HFFc6 (cell line): ENCODE measurements around the gene AFP. TPM values are rescaled to one million over a fixed set of nuclear protein-coding genes. Genes with fewer than 3 reads are reported as not detected.

Experiments
- DNase-seq: peaks from one replicate; pipeline ENCODE4 v3.0.0-alpha.2; 2018
- H3K27ac Mint-ChIP-seq: 2 replicates; pipeline ENCODE4 v1.8.0; 2020; ENCODE audit warnings: mild to moderate bottlenecking, mixed read lengths
- H3K27me3 Mint-ChIP-seq: 2 replicates; pipeline ENCODE4 v1.8.0; 2021; ENCODE audit warnings: mild to moderate bottlenecking, moderate library complexity, mixed read lengths; ENCODE audit not compliant: insufficient read depth
- H3K36me3 Mint-ChIP-seq: 2 replicates; pipeline ENCODE4 v1.8.0; 2021; ENCODE audit warnings: low read depth, mixed read lengths
- H3K4me1 Mint-ChIP-seq: 2 replicates; pipeline ENCODE4 v1.8.0; 2020; ENCODE audit warnings: low read depth, mixed read lengths
- H3K4me3 Mint-ChIP-seq: 2 replicates; pipeline ENCODE4 v1.8.0; 2020; ENCODE audit warnings: mild to moderate bottlenecking, moderate library complexity, mixed read lengths
- H3K9me3 Mint-ChIP-seq: 2 replicates; pipeline ENCODE4 v1.8.0; 2020; ENCODE audit warnings: mild to moderate bottlenecking, mixed read lengths
- total RNA-seq, 6 experiments: library from RNA; stranded (reverse); fragmentation: NEBNext Ultra II Directional; extraction: Animal tissue kit (Norgen Biotek cat#: 25700); gene quantifications; 2 replicates in 1 of 6; 3 replicates in 5 of 6; pipeline ENCODE4 v1.2.3, GENCODE V29; 2021
- TF ChIP-seq, protein P1 (sequence below): fragments of 200-600 bp; sonication (generic); IDR thresholded peaks from 2 replicates; pipeline ENCODE4 v1.5.0; 2021; ENCODE audit warnings: antibody characterized with exemption, mild to moderate bottlenecking

AFP gene
- total RNA-seq, 6 experiments from 2014 or later, result 1.6 to 2.9 (median 2.5) TPM

DNA sequence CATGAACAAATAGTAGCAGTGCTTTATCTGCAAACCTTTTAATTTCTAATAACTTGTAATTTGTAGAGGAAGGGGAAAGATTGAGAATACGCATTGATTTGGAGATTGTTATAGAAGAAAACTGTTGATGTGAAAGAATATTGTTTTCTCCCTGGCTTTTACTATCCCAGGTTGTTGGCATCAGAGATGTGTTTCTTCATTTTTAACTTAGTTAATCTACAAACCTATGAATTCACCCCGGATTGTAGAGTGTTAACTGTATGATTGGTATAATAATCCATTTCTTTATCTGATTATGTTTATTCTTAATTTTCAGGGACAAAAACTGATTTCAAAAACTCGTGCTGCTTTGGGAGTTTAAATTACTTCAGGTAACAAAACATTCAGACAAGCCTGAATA is 18.9 kb downstream of the AFP start:
- H3K9me3 Mint-ChIP-seq, result no peaks in the 10 kb centered on the region
- TF ChIP-seq, protein P1, sequence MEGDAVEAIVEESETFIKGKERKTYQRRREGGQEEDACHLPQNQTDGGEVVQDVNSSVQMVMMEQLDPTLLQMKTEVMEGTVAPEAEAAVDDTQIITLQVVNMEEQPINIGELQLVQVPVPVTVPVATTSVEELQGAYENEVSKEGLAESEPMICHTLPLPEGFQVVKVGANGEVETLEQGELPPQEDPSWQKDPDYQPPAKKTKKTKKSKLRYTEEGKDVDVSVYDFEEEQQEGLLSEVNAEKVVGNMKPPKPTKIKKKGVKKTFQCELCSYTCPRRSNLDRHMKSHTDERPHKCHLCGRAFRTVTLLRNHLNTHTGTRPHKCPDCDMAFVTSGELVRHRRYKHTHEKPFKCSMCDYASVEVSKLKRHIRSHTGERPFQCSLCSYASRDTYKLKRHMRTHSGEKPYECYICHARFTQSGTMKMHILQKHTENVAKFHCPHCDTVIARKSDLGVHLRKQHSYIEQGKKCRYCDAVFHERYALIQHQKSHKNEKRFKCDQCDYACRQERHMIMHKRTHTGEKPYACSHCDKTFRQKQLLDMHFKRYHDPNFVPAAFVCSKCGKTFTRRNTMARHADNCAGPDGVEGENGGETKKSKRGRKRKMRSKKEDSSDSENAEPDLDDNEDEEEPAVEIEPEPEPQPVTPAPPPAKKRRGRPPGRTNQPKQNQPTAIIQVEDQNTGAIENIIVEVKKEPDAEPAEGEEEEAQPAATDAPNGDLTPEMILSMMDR, result no peak
- no peak overlapping the region for H3K4me3 Mint-ChIP-seq
- H3K27me3 Mint-ChIP-seq, result no peaks in the 10 kb centered on the region
- no peak for DNase-seq
- H3K27ac Mint-ChIP-seq, result no peak overlapping the region
- H3K36me3 Mint-ChIP-seq, result no peaks in the 10 kb centered on the region
- H3K4me1 Mint-ChIP-seq, result peaks cover 36% of the 10 kb centered on the region

DNA sequence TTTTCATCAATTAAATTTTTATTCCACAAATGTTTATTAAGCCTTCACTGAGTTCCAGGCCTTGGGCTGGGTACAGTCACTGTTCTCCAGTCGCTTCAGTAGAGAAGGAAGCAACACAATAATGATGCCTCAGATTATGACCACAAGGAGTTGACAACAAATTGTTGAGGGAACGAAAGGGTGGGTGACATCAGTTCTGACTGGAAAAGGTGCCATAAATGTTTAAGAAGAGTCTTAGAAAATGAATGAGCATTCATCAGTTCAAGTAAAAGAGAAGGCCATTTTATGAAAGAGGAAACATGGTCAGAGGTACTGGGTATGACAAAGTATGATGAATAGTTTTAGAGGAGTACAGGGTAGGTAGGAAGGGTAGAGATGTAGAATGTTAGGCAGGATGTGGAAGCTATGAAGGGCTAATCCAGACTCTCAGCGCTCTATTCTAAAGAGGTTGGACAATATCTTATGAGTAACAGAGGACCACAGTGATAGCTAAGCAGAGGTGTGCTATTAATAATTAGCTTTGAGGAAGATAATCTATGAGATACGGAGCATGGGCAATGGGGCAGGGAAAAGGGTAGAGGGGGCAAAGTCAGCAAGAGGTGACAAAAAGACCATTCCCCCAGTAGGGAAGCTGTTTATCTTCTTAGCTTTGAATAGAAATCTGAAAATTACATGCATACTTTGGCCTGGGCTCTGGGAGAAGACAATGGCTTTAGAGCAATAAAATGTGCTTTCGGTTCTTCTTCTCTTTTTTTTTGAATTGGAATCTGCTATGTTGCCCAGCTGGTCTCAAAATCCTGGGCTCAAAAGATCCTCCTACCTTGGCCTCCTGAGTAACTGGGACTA is 20.4 kb downstream of the AFP start:
- H3K27me3 Mint-ChIP-seq, result no peaks in the 10 kb centered on the region; the same call in 1 of the 2 replicates
- no peak for DNase-seq
- TF ChIP-seq, protein P1, result no peak
- H3K36me3 Mint-ChIP-seq, result no peaks in the 10 kb centered on the region
- no peak overlapping the region for H3K27ac Mint-ChIP-seq
- peaks cover 21% of the 10 kb centered on the region for H3K4me1 Mint-ChIP-seq
- no peaks in the 10 kb centered on the region for H3K9me3 Mint-ChIP-seq
- no peak overlapping the region for H3K4me3 Mint-ChIP-seq

DNA sequence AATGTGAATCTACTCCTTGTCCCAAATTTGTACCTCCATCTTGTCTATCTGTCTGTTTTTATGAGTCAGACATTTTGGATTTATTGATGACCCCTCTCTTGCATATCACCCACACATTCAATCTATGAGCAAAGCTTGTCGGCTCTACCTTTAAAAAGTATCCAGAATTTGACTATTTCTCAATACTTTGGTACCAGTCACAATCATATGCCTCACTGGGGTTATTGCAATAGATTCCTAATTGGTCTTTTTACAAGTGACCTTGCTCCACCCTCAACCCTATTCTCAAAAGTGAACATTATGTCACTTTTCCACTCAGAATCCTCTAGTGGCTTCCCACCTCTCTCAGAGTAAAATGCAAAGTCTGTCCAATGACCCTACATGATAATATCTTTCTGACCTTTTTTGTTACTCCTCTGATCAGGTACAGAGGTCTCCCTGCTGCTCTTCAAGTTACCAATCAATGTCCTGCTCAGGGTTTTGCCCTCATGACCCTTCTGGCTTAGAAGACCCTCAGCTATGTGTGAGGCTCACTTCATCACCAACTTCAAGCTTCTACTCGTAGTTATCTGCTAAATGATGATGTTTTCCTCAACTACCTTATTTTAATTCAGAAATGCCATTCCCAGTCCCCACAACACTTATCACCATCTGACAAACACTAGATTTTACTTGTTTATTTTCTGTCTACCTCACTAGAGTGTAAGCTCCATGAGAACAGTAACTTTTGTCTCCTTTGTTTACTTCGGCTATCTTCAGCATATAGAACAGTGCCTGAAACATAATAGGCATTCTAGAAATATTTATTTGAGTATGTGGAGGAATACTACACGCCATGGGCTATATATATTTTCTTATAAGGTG is 22.4 kb downstream of the AFP start:
- DNase-seq, result no peak
- Mint-ChIP-seq H3K4me3 (no peak overlapping the region), H3K27me3 (no peaks in the 10 kb centered on the region; the same call in 1 of the 2 replicates), H3K36me3 (no peaks in the 10 kb centered on the region), H3K27ac (no peak overlapping the region), H3K9me3 (no peaks in the 10 kb centered on the region), H3K4me1 (peaks cover under 1% of the 10 kb centered on the region)
- TF ChIP-seq, protein P1, result no peak

DNA sequence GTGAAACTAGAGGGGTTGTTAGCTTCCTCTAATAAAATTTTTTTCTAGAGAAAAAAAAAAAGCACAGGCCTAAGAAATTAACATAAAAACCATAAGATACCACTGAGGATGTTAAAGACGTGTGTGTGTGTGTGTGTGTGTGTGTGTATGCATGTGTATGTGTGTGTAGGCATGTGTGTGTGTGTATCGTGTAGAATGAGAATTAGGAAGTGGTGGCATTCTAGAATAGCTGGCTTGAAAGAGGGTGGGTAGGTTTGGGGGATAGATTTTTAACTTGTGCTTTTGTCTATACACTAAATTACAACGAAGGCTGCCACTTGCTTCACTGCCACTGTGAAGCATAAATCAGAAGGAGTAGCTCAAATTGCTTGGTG is 23.0 kb downstream of the AFP start:
- no peaks in the 10 kb centered on the region for H3K9me3 Mint-ChIP-seq
- no peak overlapping the region for H3K4me3 Mint-ChIP-seq
- peaks cover 1% of the 10 kb centered on the region; the same call in 1 of the 2 replicates for H3K27me3 Mint-ChIP-seq
- H3K4me1 Mint-ChIP-seq, result no peaks in the 10 kb centered on the region
- no peak overlapping the region for H3K27ac Mint-ChIP-seq
- no peak for DNase-seq
- no peaks in the 10 kb centered on the region for H3K36me3 Mint-ChIP-seq
- TF ChIP-seq, protein P1, result no peak

DNA sequence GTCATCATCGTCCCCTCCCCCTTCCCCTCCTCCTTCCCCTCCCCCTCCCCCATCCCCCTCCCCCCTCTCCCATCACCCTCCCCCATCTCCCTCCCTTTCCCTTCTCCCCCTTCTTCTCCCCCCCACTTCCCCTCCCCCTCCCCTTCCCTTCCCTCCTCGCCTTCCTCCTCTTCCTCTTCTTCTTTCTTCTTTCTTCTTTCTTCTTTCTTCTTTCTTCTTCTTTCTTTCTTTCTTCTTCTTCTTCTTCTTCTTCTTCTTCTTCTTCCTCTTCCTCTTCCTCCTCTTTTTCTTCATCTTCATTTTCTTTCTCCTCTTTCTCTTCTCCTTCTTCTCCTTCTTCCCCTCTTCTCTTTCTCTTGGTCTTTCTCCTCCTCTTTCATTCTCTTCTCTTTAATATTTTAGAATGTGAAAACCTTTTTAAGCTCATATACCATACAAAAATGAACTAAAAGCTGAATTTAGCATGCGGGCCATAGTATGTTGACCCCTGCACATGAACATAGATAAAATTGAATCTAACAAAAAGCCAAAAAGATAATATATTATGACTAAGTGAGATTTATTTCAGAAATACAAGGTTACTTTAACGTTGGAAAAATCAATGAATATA is 25.0 kb downstream of the AFP start:
- TF ChIP-seq, protein P1, result no peak
- no peak overlapping the region for H3K27ac Mint-ChIP-seq
- H3K4me3 Mint-ChIP-seq, result no peak overlapping the region
- no peaks in the 10 kb centered on the region for H3K9me3 Mint-ChIP-seq
- no peaks in the 10 kb centered on the region for H3K36me3 Mint-ChIP-seq
- H3K4me1 Mint-ChIP-seq, result no peaks in the 10 kb centered on the region
- peaks cover 1% of the 10 kb centered on the region; the same call in 1 of the 2 replicates for H3K27me3 Mint-ChIP-seq
- no peak for DNase-seq
